Measurements from ENCODE around the gene C10orf88.

Gene C10orf88

GRCh38 chr10:122953902-122954730 is at the start of gene C10orf88:
TSS of gene C10orf88 (minus strand) at chr10:122954227. CDS start at chr10:122954178, 49 bp downstream.
- DNase-seq (ENCODE audit: low spot score) = peak; percentile 98

GRCh38 chr10:123001370-123001769 is 47.3 kb upstream of the C10orf88 start:
- DNase-seq (ENCODE audit: low spot score) = no peak

- DNase-seq (ENCODE audit: low spot score) = no peak
Observed at GRCh38 chr10:123000155-123000554, 46.1 kb upstream of the C10orf88 start.

GRCh38 chr10:122999347-122999746 is 45.3 kb upstream of the C10orf88 start:
- no peak for DNase-seq (ENCODE audit: low spot score)

- no peak for DNase-seq (ENCODE audit: low spot score)
Observed at GRCh38 chr10:122998934-122999333, 44.9 kb upstream of the C10orf88 start.

GRCh38 chr10:122998360-122998917 is 44.4 kb upstream of the C10orf88 start:
- DNase-seq (ENCODE audit: low spot score) = no peak

GRCh38 chr10:122997864-122998263 is 43.8 kb upstream of the C10orf88 start:
- DNase-seq (ENCODE audit: low spot score) = no peak

- DNase-seq (ENCODE audit: low spot score) = no peak
Observed at GRCh38 chr10:122995936-122996335, 41.9 kb upstream of the C10orf88 start.

GRCh38 chr10:122993797-122994336 is 39.8 kb upstream of the C10orf88 start:
- no peak for DNase-seq (ENCODE audit: low spot score)

- no peak for DNase-seq (ENCODE audit: low spot score)
Observed at GRCh38 chr10:122992031-122992585, 38.1 kb upstream of the C10orf88 start.

- no peak for DNase-seq (ENCODE audit: low spot score)
Observed at GRCh38 chr10:122990278-122990677, 36.3 kb upstream of the C10orf88 start.

- no peak for DNase-seq (ENCODE audit: low spot score)
Observed at GRCh38 chr10:122988501-122988900, 34.5 kb upstream of the C10orf88 start.

GRCh38 chr10:122986335-122986734 is 32.3 kb upstream of the C10orf88 start:
- no peak for DNase-seq (ENCODE audit: low spot score)

GRCh38 chr10:122984708-122985107 is 30.7 kb upstream of the C10orf88 start:
- no peak for DNase-seq (ENCODE audit: low spot score)

- DNase-seq (ENCODE audit: low spot score) = no peak
Observed at GRCh38 chr10:122983898-122984297, 29.9 kb upstream of the C10orf88 start.

GRCh38 chr10:122981066-122981464 is 27.0 kb upstream of the C10orf88 start:
- peak; percentile 43 for DNase-seq (ENCODE audit: low spot score)

GRCh38 chr10:122980209-122981065 is 26.4 kb upstream of the C10orf88 start, which contains the start of gene PSTK:
TSS of gene PSTK (plus strand) at chr10:122980401. CDS start at chr10:122980480, 79 bp downstream.
- peak; percentile 89 for DNase-seq (ENCODE audit: low spot score)

- no peak for DNase-seq (ENCODE audit: low spot score)
Observed at GRCh38 chr10:122974543-122975064, 20.6 kb upstream of the C10orf88 start.

- DNase-seq (ENCODE audit: low spot score) = no peak
Observed at GRCh38 chr10:122974023-122974422, 20.0 kb upstream of the C10orf88 start.

- no peak for DNase-seq (ENCODE audit: low spot score)
Observed at GRCh38 chr10:122968698-122969097, 14.7 kb upstream of the C10orf88 start.

- DNase-seq (ENCODE audit: low spot score) = no peak
Observed at GRCh38 chr10:122966879-122967278, 12.9 kb upstream of the C10orf88 start.

GRCh38 chr10:122962405-122962804 is 8.4 kb upstream of the C10orf88 start:
- no peak for DNase-seq (ENCODE audit: low spot score)

Measured in cerebellar cortex (tissue), 1 donor.